IMR-90 (cell line): ENCODE results near the gene DUSP14.

ENCODE experiments used
- BHLHE40 ChIP-seq: fragments of 150-350 bp; IDR thresholded peaks from 2 replicates; pipeline ENCODE4 v1.6.1; 2016; ENCODE audit warnings: mild to moderate bottlenecking, low read depth, low read length
- CEBPB ChIP-seq: IDR thresholded peaks from 2 replicates; pipeline ENCODE4 v1.6.1; 2012; ENCODE audit warnings: low read depth, low read length, improper control_type of control experiment
- CTCF ChIP-seq: conservative IDR thresholded peaks from 2 replicates; pipeline ENCODE4 v1.5.1; 2012; ENCODE audit warnings: mild to moderate bottlenecking, low read depth, low read length, improper control_type of control experiment
- ELK1 ChIP-seq: fragments of 150-350 bp; IDR thresholded peaks from 2 replicates; pipeline ENCODE4 v1.6.1; 2016; ENCODE audit warnings: low read depth, mild to moderate bottlenecking, low read length, moderate library complexity, borderline replicate concordance
- FOS ChIP-seq: fragments of 150-350 bp; IDR thresholded peaks from 2 replicates; pipeline ENCODE4 v1.6.1; 2016; ENCODE audit warnings: low read depth, low read length
- MAFK ChIP-seq: IDR thresholded peaks from 2 replicates; pipeline ENCODE4 v1.6.1; 2012; ENCODE audit warnings: low read depth, low read length, improper control_type of control experiment
- MXI1 ChIP-seq: IDR thresholded peaks from 2 replicates; pipeline ENCODE4 v1.6.1; 2012; ENCODE audit warnings: low read depth, mild to moderate bottlenecking, low read length, moderate library complexity, borderline replicate concordance
- NFE2L2 ChIP-seq: fragments of 150-350 bp; IDR thresholded peaks from 2 replicates; pipeline ENCODE4 v1.6.1; 2016; ENCODE audit warnings: low read depth, mild to moderate bottlenecking, low read length
- POLR2A ChIP-seq: IDR thresholded peaks from 2 replicates; pipeline ENCODE4 v1.6.1; 2012; ENCODE audit warnings: mild to moderate bottlenecking, low read depth, low read length
- RAD21 ChIP-seq: IDR thresholded peaks from 2 replicates; pipeline ENCODE4 v1.6.1; 2012; ENCODE audit warnings: low read length, improper control_type of control experiment
- RCOR1 ChIP-seq: IDR thresholded peaks from 2 replicates; pipeline ENCODE4 v1.6.1; 2012; ENCODE audit warnings: mild to moderate bottlenecking, low read length, improper control_type of control experiment; ENCODE audit not compliant: insufficient replicate concordance
- RFX5 ChIP-seq: IDR thresholded peaks from 2 replicates; pipeline ENCODE4 v1.8.0; 2012; ENCODE audit warnings: low read depth, mild to moderate bottlenecking, low read length, moderate library complexity
- SMC3 ChIP-seq: fragments of 150-350 bp; IDR thresholded peaks from 2 replicates; pipeline ENCODE4 v1.6.1; 2016; ENCODE audit warnings: low read depth, mild to moderate bottlenecking, antibody characterized with exemption, low read length, moderate library complexity
- USF2 ChIP-seq: fragments of 150-350 bp; IDR thresholded peaks from 2 replicates; pipeline ENCODE4 v1.6.1; 2017; ENCODE audit warnings: mild to moderate bottlenecking, antibody characterized with exemption, low read length, low read depth

- no peak for TF ChIP-seq FOS
- no peak for TF ChIP-seq RAD21
- no peak for TF ChIP-seq CTCF
- no peak for TF ChIP-seq RFX5
- no peak for TF ChIP-seq NFE2L2
- TF ChIP-seq POLR2A, result no peak
- TF ChIP-seq USF2, result peak; percentile 51
- no peak for TF ChIP-seq CEBPB
- no peak for TF ChIP-seq RCOR1
- TF ChIP-seq MAFK, result no peak
- TF ChIP-seq SMC3, result no peak
- no peak for TF ChIP-seq BHLHE40
- TF ChIP-seq MXI1, result no peak
- no peak for TF ChIP-seq ELK1
Measured at GRCh38 chr17:37450112-37450511, 39.6 kb upstream of the DUSP14 start.
